Thyroid gland (tissue), 4 donors: Measurements from ENCODE around the gene SERPINB1.

Experiments used
- CTCF ChIP-seq, 6 experiments: fragments of 200-600 bp in 3 of 6; fragments of 450-650 bp in 3 of 6; sonication (generic) in 3 of 6; IDR thresholded peaks; one replicate each; pipeline ENCODE4 v1.5.1; 2016 to 2019; ENCODE audit warnings: antibody characterized with exemption in 6 of 6, mild to moderate bottlenecking in 2 of 6, inconsistent platforms in 1 of 6, moderate library complexity in 1 of 6
- POLR2A ChIP-seq, 2 donors: fragments of 450-650 bp; IDR thresholded peaks; one replicate each; pipeline ENCODE4 v1.6.1; 2017; ENCODE audit warnings: antibody characterized with exemption in 2 of 2, mild to moderate bottlenecking in 2 of 2, moderate library complexity in 1 of 2

- TF ChIP-seq CTCF (IDR thresholded peaks at IDR 0.05) (no peak), POLR2A (IDR thresholded peaks at IDR 0.05) (no peak)
Observed at GRCh38 chr6:2866171-2866846, 24.6 kb upstream of the SERPINB1 start.
